IMR-90 (cell line): ENCODE results near the gene TCERG1L. TPM values are rescaled to one million over a fixed set of nuclear protein-coding genes. Genes with fewer than 3 reads are reported as not detected.

Source experiments
- ATAC-seq: fragments of 200-7000 bp; cut with Tn5 transposase; 2 replicates; pipeline ENCODE4 v1.9.1; 2020; ENCODE audit warnings: low read depth, mild to moderate bottlenecking, moderate library complexity
- BruUV-seq: library from RNA; stranded (reverse); fragments of 400-500 nt; replicated peaks from 2 replicates; lab custom pipeline; 2021; lab: Mats Ljungman, UMichigan
- CTCF ChIA-PET: fragments of 300-600 bp; formaldehyde crosslinking; extraction: SDS; loops from one replicate; lab custom pipeline; 2021; ENCODE audit warnings: antibody characterized with exemption; lab: Yijun Ruan, JAX
- POLR2A ChIA-PET: fragments of 300-600 bp; sonication (Branson Sonifier 250); formaldehyde crosslinking; loops from one replicate; lab custom pipeline; 2022; ENCODE audit warnings: antibody characterized with exemption; ENCODE audit not compliant: unreplicated experiment; lab: Charles Lee
- DNase-seq: peaks from one replicate; pipeline ENCODE4 v3.0.0; 2013
- H2AFZ ChIP-seq: replicated peaks from 2 replicates; pipeline ENCODE3; 2013; ENCODE audit warnings: low read length, mild to moderate bottlenecking; ENCODE audit not compliant: poor library complexity
- H2AK5ac ChIP-seq: 2 replicates; pipeline ENCODE4 v1.6.1; 2013; ENCODE audit warnings: low read depth, low read length, inconsistent platforms
- H2AK9ac ChIP-seq: replicated peaks from 2 replicates; pipeline ENCODE3; 2013; ENCODE audit warnings: mild to moderate bottlenecking, low read depth, low read length, moderate library complexity; ENCODE audit not compliant: poor library complexity
- H2BK120ac ChIP-seq: 2 replicates; pipeline ENCODE4 v1.6.1; 2013; ENCODE audit warnings: low read depth, low read length, inconsistent platforms
- H2BK15ac ChIP-seq: 3 replicates; pipeline ENCODE4 v1.6.1; 2013; ENCODE audit warnings: low read depth, low read length, inconsistent platforms
- H2BK20ac ChIP-seq: 2 replicates; pipeline ENCODE4 v1.6.1; 2013; ENCODE audit warnings: low read depth, mild to moderate bottlenecking, inconsistent platforms, low read length, moderate library complexity
- H2BK5ac ChIP-seq: 2 replicates; pipeline ENCODE4 v1.6.1; 2013; ENCODE audit warnings: mild to moderate bottlenecking, low read depth, low read length, inconsistent platforms; ENCODE audit not compliant: poor library complexity, severe bottlenecking
- H3K14ac ChIP-seq: replicated peaks from 2 replicates; pipeline ENCODE4 v1.6.1; 2013; ENCODE audit warnings: low read depth, low read length, inconsistent platforms
- H3K18ac ChIP-seq: 2 replicates; pipeline ENCODE4 v1.6.1; 2013; ENCODE audit warnings: low read depth, low read length, control low read depth
- H3K23ac ChIP-seq: 2 replicates; pipeline ENCODE4 v1.6.1; 2013; ENCODE audit warnings: low read depth, low read length, inconsistent platforms
- H3K27ac ChIP-seq: 2 replicates; pipeline ENCODE4 v1.5.1; 2013; ENCODE audit warnings: mild to moderate bottlenecking, control low read depth, low read length; ENCODE audit not compliant: insufficient read depth
- H3K27me3 ChIP-seq: 2 replicates; pipeline ENCODE4 v1.6.1; 2013; ENCODE audit warnings: low read length; ENCODE audit not compliant: control insufficient read depth, insufficient read depth
- H3K36me3 ChIP-seq: 2 replicates; pipeline ENCODE4 v1.6.1; 2013; ENCODE audit warnings: low read length, mixed read lengths; ENCODE audit not compliant: control insufficient read depth, insufficient read depth
- H3K4ac ChIP-seq: 2 replicates; pipeline ENCODE4 v1.6.1; 2013; ENCODE audit warnings: low read depth, low read length, inconsistent platforms
- H3K4me1 ChIP-seq: 2 replicates; pipeline ENCODE4 v1.6.1; 2013; ENCODE audit warnings: low read length, mixed read lengths; ENCODE audit not compliant: control insufficient read depth, insufficient read depth
- H3K4me2 ChIP-seq: 2 replicates; pipeline ENCODE4 v1.6.1; 2013; ENCODE audit warnings: low read depth, mild to moderate bottlenecking, control low read depth, low read length, moderate library complexity
- H3K4me3 ChIP-seq: 2 replicates; pipeline ENCODE4 v1.5.1; 2013; ENCODE audit warnings: low read depth, mild to moderate bottlenecking, control low read depth, low read length, moderate library complexity; ENCODE audit not compliant: insufficient read depth
- H3K56ac ChIP-seq: 2 replicates; pipeline ENCODE4 v1.6.1; 2013; ENCODE audit warnings: low read length, inconsistent platforms; ENCODE audit not compliant: insufficient read depth; ENCODE audit errors: extremely low read depth
- H3K79me1 ChIP-seq, 2 experiments: 2 replicates each; pipeline ENCODE4 v1.6.1; 2013; ENCODE audit warnings: low read length in 2 of 2, inconsistent platforms in 1 of 2, low read depth in 1 of 2
- H3K9ac ChIP-seq: 2 replicates; pipeline ENCODE4 v1.6.1; 2013; ENCODE audit warnings: low read depth, low read length, control low read depth
- H3K9me1 ChIP-seq: 2 replicates; pipeline ENCODE4 v1.6.1; 2013; ENCODE audit warnings: low read length, inconsistent platforms; ENCODE audit not compliant: insufficient read depth
- H3K9me3 ChIP-seq: 2 replicates; pipeline ENCODE4 v1.6.1; 2013; ENCODE audit warnings: low read length; ENCODE audit not compliant: control insufficient read depth, insufficient read depth
- H4K20me1 ChIP-seq: 2 replicates; pipeline ENCODE4 v1.6.1; 2013; ENCODE audit warnings: low read length, inconsistent platforms; ENCODE audit not compliant: insufficient read depth
- H4K5ac ChIP-seq: 2 replicates; pipeline ENCODE4 v1.6.1; 2013; ENCODE audit warnings: mild to moderate bottlenecking, low read depth, low read length, control low read depth
- H4K8ac ChIP-seq, 2 experiments: 2 replicates each; pipeline ENCODE4 v1.6.1; 2013; ENCODE audit warnings: low read depth in 2 of 2, low read length in 2 of 2, control low read depth in 1 of 2, inconsistent platforms in 1 of 2
- H4K91ac ChIP-seq: 2 replicates; pipeline ENCODE4 v1.6.1; 2013; ENCODE audit warnings: low read depth, low read length, inconsistent platforms; ENCODE audit not compliant: insufficient read depth
- CEBPB ChIP-seq: IDR thresholded peaks from 2 replicates; pipeline ENCODE4 v1.6.1; 2012; ENCODE audit warnings: low read depth, low read length, improper control_type of control experiment
- CHD1 ChIP-seq: IDR thresholded peaks from 2 replicates; pipeline ENCODE4 v1.6.1; 2012; ENCODE audit warnings: low read depth, low read length, improper control_type of control experiment
- CTCF ChIP-seq: conservative IDR thresholded peaks from 2 replicates; pipeline ENCODE4 v1.5.1; 2012; ENCODE audit warnings: mild to moderate bottlenecking, low read depth, low read length, improper control_type of control experiment
- ELK1 ChIP-seq: fragments of 150-350 bp; IDR thresholded peaks from 2 replicates; pipeline ENCODE4 v1.6.1; 2016; ENCODE audit warnings: low read depth, mild to moderate bottlenecking, low read length, moderate library complexity, borderline replicate concordance
- FOS ChIP-seq: fragments of 150-350 bp; IDR thresholded peaks from 2 replicates; pipeline ENCODE4 v1.6.1; 2016; ENCODE audit warnings: low read depth, low read length
- MAFK ChIP-seq: IDR thresholded peaks from 2 replicates; pipeline ENCODE4 v1.6.1; 2012; ENCODE audit warnings: low read depth, low read length, improper control_type of control experiment
- MAZ ChIP-seq: IDR thresholded peaks from 2 replicates; pipeline ENCODE4 v1.6.1; 2012; ENCODE audit warnings: low read depth, mild to moderate bottlenecking, low read length, improper control_type of control experiment, moderate library complexity, borderline replicate concordance
- RAD21 ChIP-seq: IDR thresholded peaks from 2 replicates; pipeline ENCODE4 v1.6.1; 2012; ENCODE audit warnings: low read length, improper control_type of control experiment
- RCOR1 ChIP-seq: IDR thresholded peaks from 2 replicates; pipeline ENCODE4 v1.6.1; 2012; ENCODE audit warnings: mild to moderate bottlenecking, low read length, improper control_type of control experiment; ENCODE audit not compliant: insufficient replicate concordance
- RFX5 ChIP-seq: IDR thresholded peaks from 2 replicates; pipeline ENCODE4 v1.8.0; 2012; ENCODE audit warnings: low read depth, mild to moderate bottlenecking, low read length, moderate library complexity
- SMC3 ChIP-seq: fragments of 150-350 bp; IDR thresholded peaks from 2 replicates; pipeline ENCODE4 v1.6.1; 2016; ENCODE audit warnings: low read depth, mild to moderate bottlenecking, antibody characterized with exemption, low read length, moderate library complexity
- WGBS, 2 experiments: methylation state at CpG; one replicate each; pipeline versions ENCODE4 v1.1.5 to v1.1.7; 2013; ENCODE audit warnings: missing lambda C conversion rate in 2 of 2; ENCODE audit not compliant: insufficient read length in 1 of 2; ENCODE audit errors: extremely low coverage in 2 of 2; 5-methylcytosine and 5-hydroxymethylcytosine counted together
- dilution Hi-C: fragments of 300-500 bp; cut with HindIII; formaldehyde crosslinking; loops from one replicate; pipeline ENCODE4 v1.14.3; 2018; ENCODE audit warnings: low sequenced_read_pairs; ENCODE audit not compliant: unreplicated experiment
- in situ Hi-C: fragments of 300-500 bp; cut with MboI; formaldehyde crosslinking; loops from 3 replicates; pipeline ENCODE4 v1.14.3; 2019; ENCODE audit warnings: low sequenced_read_pairs, inconsistent platforms, mixed read lengths
- intact Hi-C: fragments of 100-400 bp; cut with micrococcal nuclease; formaldehyde crosslinking; loops from 2 replicates; pipeline ENCODE4 v1.10.0; 2022
- polyA plus RNA-seq, 3 experiments: library from polyadenylated mRNA; depleted of rRNA; stranded (reverse); fragments of >200 nt; gene quantifications; 2 replicates each; pipeline ENCODE4 v1.2.3, GENCODE V29; 2012; ENCODE audit warnings: low replicate concordance in 1 of 3
- total RNA-seq: library from RNA; depleted of rRNA; stranded (reverse); fragments of >200 nt; gene quantifications from 2 replicates; pipeline ENCODE4 v1.2.3, GENCODE V29; 2012
- TF ChIP-seq, protein P1 (sequence below): fragments of 150-350 bp; IDR thresholded peaks from 2 replicates; pipeline ENCODE4 v1.6.1; 2017; ENCODE audit warnings: mild to moderate bottlenecking, antibody characterized with exemption, low read length, low read depth

Gene TCERG1L
- total and polyA plus RNA-seq, 2 of the 4 experiments (the other 2 are of a cell fraction), result not detected

DNA sequence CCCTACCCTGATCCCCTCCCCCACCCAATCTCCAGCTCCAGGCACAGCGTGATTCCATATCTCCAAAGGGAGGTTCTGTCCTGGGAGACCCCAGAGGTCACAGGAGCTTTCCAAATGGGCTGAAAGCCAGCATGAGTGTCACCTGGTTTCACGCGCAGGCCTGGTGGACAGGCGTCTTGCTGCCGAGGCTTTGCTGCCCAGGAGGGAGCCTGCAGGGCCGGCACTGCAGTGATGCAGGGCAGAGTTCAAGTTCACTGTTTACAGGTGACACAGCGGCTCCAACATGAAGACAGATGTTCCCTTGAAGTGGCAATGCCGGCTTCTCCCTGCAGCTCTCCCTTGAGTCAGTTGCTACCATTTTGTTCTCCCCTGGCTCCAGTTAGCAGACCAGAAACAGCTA lies 104.3 kb downstream of the TCERG1L start (continued):
- TF ChIP-seq CEBPB (no peak), RFX5 (no peak), FOS (no peak)

GRCh38 chr10:131206111-131206995 lies 105.2 kb downstream of the TCERG1L start:
- no peak overlapping the region for H2BK120ac ChIP-seq
- no peaks in the 10 kb centered on the region for H3K79me1 ChIP-seq
- in situ Hi-C loops (no loop called here), intact Hi-C loops (no loop called here), dilution Hi-C loops (no loop called here)
- no peak overlapping the region for H3K27ac ChIP-seq
- no peak overlapping the region for H3K56ac ChIP-seq
- H2BK15ac ChIP-seq, result no peak overlapping the region
- H3K9me1 ChIP-seq, result no peaks in the 10 kb centered on the region
- peaks cover 53% of the 10 kb centered on the region for H3K9me3 ChIP-seq
- no peak overlapping the region for H2BK20ac ChIP-seq
- no peak overlapping the region for H2AFZ ChIP-seq
- no peaks in the 10 kb centered on the region for H4K20me1 ChIP-seq
- H3K18ac ChIP-seq, result no peak overlapping the region
- DNase-seq, result no peak
- 57% methylated on average over 9 of the region's 26 CpGs; no CpG with 5 or more reads in 1 of the 2 experiments for WGBS, 2 experiments
- H3K4me2 ChIP-seq, result no peak overlapping the region
- H3K23ac ChIP-seq, result no peak overlapping the region
- H3K14ac ChIP-seq, result no peak overlapping the region
- H3K36me3 ChIP-seq, result no peaks in the 10 kb centered on the region
- no peaks in the 10 kb centered on the region for H3K4me1 ChIP-seq
- no peak for ATAC-seq
- H3K4me3 ChIP-seq, result no peak overlapping the region
- ChIA-PET POLR2A (no interaction called here), CTCF (no interaction called here)
- H2AK9ac ChIP-seq, result no peak overlapping the region
- no peaks in the 10 kb centered on the region for H3K27me3 ChIP-seq
- no peak overlapping the region for H4K5ac ChIP-seq
- H3K9ac ChIP-seq, result no peak overlapping the region
- H2AK5ac ChIP-seq, result no peak overlapping the region
- no peak overlapping the region for H2BK5ac ChIP-seq
- no peak overlapping the region for H4K91ac ChIP-seq
- H4K8ac ChIP-seq, result no peak overlapping the region
- H3K4ac ChIP-seq, result no peak overlapping the region
- BruUV-seq, result no TSS peak
- TF ChIP-seq ELK1 (no peak), CTCF (no peak), RAD21 (no peak), CHD1 (no peak), MAZ (no peak), CEBPB (no peak), FOS (no peak), RFX5 (no peak), RCOR1 (no peak), MAFK (no peak), SMC3 (no peak)
- TF ChIP-seq, protein P1, sequence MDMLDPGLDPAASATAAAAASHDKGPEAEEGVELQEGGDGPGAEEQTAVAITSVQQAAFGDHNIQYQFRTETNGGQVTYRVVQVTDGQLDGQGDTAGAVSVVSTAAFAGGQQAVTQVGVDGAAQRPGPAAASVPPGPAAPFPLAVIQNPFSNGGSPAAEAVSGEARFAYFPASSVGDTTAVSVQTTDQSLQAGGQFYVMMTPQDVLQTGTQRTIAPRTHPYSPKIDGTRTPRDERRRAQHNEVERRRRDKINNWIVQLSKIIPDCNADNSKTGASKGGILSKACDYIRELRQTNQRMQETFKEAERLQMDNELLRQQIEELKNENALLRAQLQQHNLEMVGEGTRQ, result no peak
